Tibial artery (tissue), 4 donors: ENCODE data around the gene CCNT1.
A peak's percentile ranks its signal among the peaks of the same experiment; 100 is the strongest.

Experiments
- DNase-seq, 2 donors: peaks; one replicate each; pipeline ENCODE4 v3.0.0-alpha.2; 2019
- H3K27ac ChIP-seq, 2 donors: fragments of 200-600 bp; sonication (generic) in 1 of 2; 1 replicate in 1 of 2; 2 replicates in 1 of 2; pipeline ENCODE4 v1.5.1; 2018 to 2019; ENCODE audit warnings: mild to moderate bottlenecking in 1 of 2
- H3K27me3 ChIP-seq, 2 donors: fragments of 200-600 bp; sonication (generic) in 1 of 2; one replicate each; pipeline versions ENCODE4 v1.5.1 to v1.6.0; 2016 to 2019
- H3K36me3 ChIP-seq, 3 donors: fragments of 200-600 bp; sonication (generic) in 2 of 3; one replicate each; pipeline ENCODE4 v1.5.1; 2016 to 2019; ENCODE audit warnings: mild to moderate bottlenecking in 2 of 3
- H3K4me1 ChIP-seq, 4 donors: fragments of 200-600 bp; sonication (generic) in 2 of 4; 1 replicate in 3 of 4; 2 replicates in 1 of 4; pipeline ENCODE4 v1.5.1; 2016 to 2019
- H3K4me3 ChIP-seq, 2 donors: fragments of 200-600 bp; sonication (generic) in 1 of 2; 1 replicate in 1 of 2; 2 replicates in 1 of 2; pipeline ENCODE4 v1.5.1; 2018 to 2019; ENCODE audit warnings: mild to moderate bottlenecking in 2 of 2
- H3K9me3 ChIP-seq, 3 donors: fragments of 200-600 bp; sonication (generic) in 1 of 3; one replicate each; pipeline ENCODE4 v1.5.1; 2016 to 2019
- intact Hi-C: fragments of 100-400 bp; cut with DNase I; formaldehyde crosslinking; loops from one replicate; pipeline ENCODE4 v1.15.0; 2023; ENCODE audit warnings: low total_unique reads
- TF ChIP-seq, protein P1 (sequence below), 2 experiments: fragments of 200-600 bp in 1 of 2; fragments of 450-650 bp in 1 of 2; IDR thresholded peaks; one replicate each; pipeline ENCODE4 v1.5.1; 2017 to 2019; ENCODE audit warnings: antibody characterized with exemption in 2 of 2, mild to moderate bottlenecking in 1 of 2, moderate library complexity in 1 of 2

CCNT1 gene

DNA sequence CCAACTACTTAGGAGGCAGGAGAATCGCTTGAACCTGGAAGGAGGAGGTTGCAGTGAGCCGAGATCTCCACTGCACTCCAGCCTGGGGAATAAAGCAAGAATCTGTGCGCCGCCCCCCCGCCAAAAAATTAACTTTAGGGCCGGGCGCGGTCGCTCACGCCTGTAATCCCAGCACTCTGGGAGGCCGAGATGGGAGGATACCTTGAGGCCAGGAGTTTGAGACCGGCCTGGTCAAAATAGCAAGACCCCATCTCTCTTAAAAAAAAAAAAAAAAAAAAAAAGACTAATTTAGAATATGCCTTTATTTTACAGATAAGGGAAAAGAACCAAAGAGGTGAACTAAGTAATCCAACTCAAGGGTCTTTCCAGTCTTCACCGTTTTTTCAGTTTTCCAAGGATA lies 35.6 kb downstream of the CCNT1 start:
- peaks cover 16 to 19% (median 18%) of the 10 kb centered on the region in 3 donors for H3K36me3 ChIP-seq
- no peaks in the 10 kb centered on the region for H3K27me3 ChIP-seq
- no peaks in the 10 kb centered on the region for H3K9me3 ChIP-seq
- peak overlapping the region; percentile 90 to 96 for H3K4me3 ChIP-seq
- peak overlapping the region in 1 of 2 donors; percentile 96 for H3K27ac ChIP-seq
- DNase-seq, result no peak
- TF ChIP-seq, protein P1, sequence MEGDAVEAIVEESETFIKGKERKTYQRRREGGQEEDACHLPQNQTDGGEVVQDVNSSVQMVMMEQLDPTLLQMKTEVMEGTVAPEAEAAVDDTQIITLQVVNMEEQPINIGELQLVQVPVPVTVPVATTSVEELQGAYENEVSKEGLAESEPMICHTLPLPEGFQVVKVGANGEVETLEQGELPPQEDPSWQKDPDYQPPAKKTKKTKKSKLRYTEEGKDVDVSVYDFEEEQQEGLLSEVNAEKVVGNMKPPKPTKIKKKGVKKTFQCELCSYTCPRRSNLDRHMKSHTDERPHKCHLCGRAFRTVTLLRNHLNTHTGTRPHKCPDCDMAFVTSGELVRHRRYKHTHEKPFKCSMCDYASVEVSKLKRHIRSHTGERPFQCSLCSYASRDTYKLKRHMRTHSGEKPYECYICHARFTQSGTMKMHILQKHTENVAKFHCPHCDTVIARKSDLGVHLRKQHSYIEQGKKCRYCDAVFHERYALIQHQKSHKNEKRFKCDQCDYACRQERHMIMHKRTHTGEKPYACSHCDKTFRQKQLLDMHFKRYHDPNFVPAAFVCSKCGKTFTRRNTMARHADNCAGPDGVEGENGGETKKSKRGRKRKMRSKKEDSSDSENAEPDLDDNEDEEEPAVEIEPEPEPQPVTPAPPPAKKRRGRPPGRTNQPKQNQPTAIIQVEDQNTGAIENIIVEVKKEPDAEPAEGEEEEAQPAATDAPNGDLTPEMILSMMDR (IDR thresholded peaks at IDR 0.05), result no peak
- H3K4me1 ChIP-seq, result peaks cover 0 to 54% (median 37%) of the 10 kb centered on the region in 4 donors
- intact Hi-C loops, result no loop called here

DNA sequence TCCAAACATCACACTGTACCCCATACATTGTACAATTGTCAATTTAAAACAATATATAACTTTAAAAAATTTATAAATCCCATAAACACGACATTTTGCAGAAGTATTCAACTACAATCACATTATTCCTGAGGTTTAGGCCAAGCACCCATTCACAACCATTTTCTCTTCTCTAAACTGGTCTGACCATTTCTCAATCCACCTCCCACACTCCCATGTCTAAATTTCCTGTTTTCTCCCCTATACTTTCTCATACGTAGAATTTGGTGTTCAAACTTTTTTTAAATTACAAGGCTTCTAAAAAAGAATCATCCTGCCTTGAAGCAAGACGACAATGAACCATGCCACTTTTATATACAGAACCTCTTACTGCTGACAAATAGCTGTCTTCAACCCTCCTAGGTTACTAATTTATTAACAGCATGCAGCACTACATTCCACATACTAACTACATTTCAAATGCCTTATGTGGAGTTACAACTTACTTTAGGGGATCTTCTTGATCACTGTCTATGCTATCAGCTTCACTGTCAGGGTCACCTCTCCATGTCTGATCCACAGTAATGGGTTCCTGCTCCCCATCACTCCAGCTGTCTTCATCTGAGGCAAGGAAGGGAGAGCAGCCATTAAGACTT lies 37.8 kb downstream of the CCNT1 start:
- DNase-seq, result no peak
- H3K9me3 ChIP-seq, result no peaks in the 10 kb centered on the region
- H3K4me1 ChIP-seq, result peaks cover 0 to 65% (median 42%) of the 10 kb centered on the region in 4 donors
- no peaks in the 10 kb centered on the region for H3K27me3 ChIP-seq
- peak overlapping the region in 1 of 2 donors; percentile 6 for H3K27ac ChIP-seq
- H3K36me3 ChIP-seq, result peaks cover 16 to 34% (median 28%) of the 10 kb centered on the region in 3 donors
- intact Hi-C loops, result no loop called here
- H3K4me3 ChIP-seq, result no peak overlapping the region
- TF ChIP-seq, protein P1 (IDR thresholded peaks at IDR 0.05), result no peak

DNA sequence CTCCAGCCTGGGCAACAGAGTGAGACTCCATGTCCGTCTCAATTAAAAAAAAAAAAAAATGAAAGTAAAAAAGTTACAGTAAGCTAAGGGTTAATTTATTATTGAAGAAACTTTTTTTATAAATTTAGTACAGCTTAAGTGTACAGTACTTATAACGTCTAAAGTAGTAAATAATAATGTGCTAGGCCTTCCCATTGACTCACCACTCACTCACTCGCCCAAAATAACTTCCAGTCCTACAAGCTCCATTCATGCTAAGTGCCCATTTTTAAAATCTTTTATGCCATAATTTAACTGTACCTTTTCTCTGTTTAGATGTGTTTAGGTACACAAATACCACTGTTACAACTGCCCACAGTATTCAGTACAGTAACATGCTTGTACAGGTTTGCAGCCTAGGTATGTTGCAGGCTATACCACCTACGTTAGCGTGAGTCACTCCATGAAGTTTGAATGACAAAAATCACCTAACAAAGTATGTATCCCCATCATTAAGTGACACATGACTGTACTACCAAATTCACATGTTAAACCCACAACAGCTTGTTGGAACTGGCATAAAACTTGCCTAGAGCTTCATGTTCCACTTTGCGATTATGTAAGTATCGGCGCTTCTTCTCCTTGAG lies 45.2 kb downstream of the CCNT1 start:
- TF ChIP-seq, protein P1 (IDR thresholded peaks at IDR 0.05), result no peak
- intact Hi-C loops, result no loop called here

DNA sequence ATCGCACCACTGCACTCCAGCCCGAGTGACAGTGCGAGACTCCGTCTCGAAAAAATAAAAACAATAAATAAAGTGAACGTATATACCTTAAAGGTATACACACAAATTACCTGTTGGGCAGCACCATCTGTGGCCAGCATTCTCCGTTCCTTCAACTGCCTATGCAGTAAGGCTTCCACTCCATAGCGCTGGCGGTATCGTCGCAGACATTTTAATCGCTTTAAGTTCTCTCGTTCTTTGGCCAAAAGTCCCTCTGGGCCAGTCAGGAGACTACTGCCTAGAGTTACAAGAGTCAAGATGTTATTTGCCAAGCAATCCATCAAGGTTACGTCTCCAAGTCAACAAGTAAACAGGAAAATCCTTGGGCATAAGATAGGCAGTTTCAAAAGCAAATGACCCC lies 47.5 kb downstream of the CCNT1 start:
- Histone ChIP-seq H3K4me3 (no peak overlapping the region), H3K9me3 (no peaks in the 10 kb centered on the region), H3K27me3 (no peaks in the 10 kb centered on the region), H3K27ac (no peak overlapping the region), H3K4me1 (peaks cover 0 to 6% (median 0%) of the 10 kb centered on the region in 4 donors), H3K36me3 (peaks cover 84 to 100% (median 92%) of the 10 kb centered on the region in 3 donors)
- DNase-seq, result no peak
- intact Hi-C loops, result no loop called here
- TF ChIP-seq, protein P1 (IDR thresholded peaks at IDR 0.05), result no peak

More for the DNA sequence above, 45.2 kb downstream of the CCNT1 start:
- Histone ChIP-seq H3K27ac (no peak overlapping the region), H3K36me3 (peaks cover 62 to 93% (median 82%) of the 10 kb centered on the region in 3 donors), H3K4me3 (no peak overlapping the region), H3K9me3 (no peaks in the 10 kb centered on the region), H3K27me3 (no peaks in the 10 kb centered on the region), H3K4me1 (peaks cover 0 to 16% (median 8%) of the 10 kb centered on the region in 4 donors)
- no peak for DNase-seq

DNA sequence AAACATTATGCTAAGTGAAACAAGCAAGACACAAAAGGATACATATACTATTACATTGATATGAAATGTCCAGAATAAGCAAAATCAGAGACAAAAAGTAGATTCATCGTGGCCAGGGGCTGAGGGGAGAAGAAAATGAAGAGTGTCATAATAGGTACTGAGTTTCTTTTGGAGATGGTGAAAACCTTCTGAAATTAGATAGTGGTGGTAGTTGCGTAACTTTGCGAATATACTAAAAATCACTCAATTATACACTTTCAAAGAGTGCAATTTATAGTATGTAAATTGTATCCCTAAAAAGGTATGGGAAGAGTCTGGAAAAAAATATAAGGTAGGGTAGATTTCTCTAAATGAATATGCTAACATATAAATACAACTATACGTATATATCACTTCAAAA lies 56.6 kb downstream of the CCNT1 start:
- H3K27ac ChIP-seq, result no peak overlapping the region
- no peak for DNase-seq
- no peaks in the 10 kb centered on the region for H3K4me1 ChIP-seq
- H3K4me3 ChIP-seq, result no peak overlapping the region
- intact Hi-C loops, result no loop called here
- H3K36me3 ChIP-seq, result peaks cover 79 to 91% (median 83%) of the 10 kb centered on the region in 3 donors
- TF ChIP-seq, protein P1 (IDR thresholded peaks at IDR 0.05), result no peak
- no peaks in the 10 kb centered on the region for H3K27me3 ChIP-seq
- no peaks in the 10 kb centered on the region for H3K9me3 ChIP-seq
